HepG2 (cell line): Measurements from ENCODE around the gene PLEKHA8. TPM values are rescaled to one million over a fixed set of nuclear protein-coding genes. Genes with fewer than 3 reads are reported as not detected.
A peak's percentile ranks its signal among the peaks of the same experiment; 100 is the strongest.

Experiments used
- AFF4 ChIP-seq: sonication (generic); formaldehyde crosslinking; IDR thresholded peaks from 2 replicates; pipeline ENCODE4 v1.4.0; 2020; ENCODE audit warnings: missing genetic modification reagents
- ARID5B ChIP-seq: IDR thresholded peaks from 2 replicates; pipeline ENCODE4 v1.4.0; 2020; ENCODE audit warnings: mild to moderate bottlenecking, missing genetic modification reagents
- ATF2 ChIP-seq: sonication (generic); formaldehyde crosslinking; IDR thresholded peaks from 2 replicates; pipeline ENCODE4 v1.4.0; 2020; ENCODE audit warnings: missing genetic modification reagents
- GFI1 ChIP-seq: sonication (generic); formaldehyde crosslinking; IDR thresholded peaks from 2 replicates; pipeline ENCODE4 v1.5.0; 2020; ENCODE audit warnings: missing genetic modification reagents, mild to moderate bottlenecking, borderline replicate concordance
- GMEB1 ChIP-seq: sonication (generic); formaldehyde crosslinking; IDR thresholded peaks from 2 replicates; pipeline ENCODE4 v1.5.1; 2020; ENCODE audit warnings: missing genetic modification reagents, mild to moderate bottlenecking, borderline replicate concordance
- HNRNPLL ChIP-seq: fragments of 200-400 bp; formaldehyde crosslinking; IDR thresholded peaks from 2 replicates; pipeline ENCODE4 v1.6.1; 2017; ENCODE audit warnings: mild to moderate bottlenecking, low read depth, low read length; ENCODE audit not compliant: poor library complexity, severe bottlenecking
- MAX ChIP-seq: IDR thresholded peaks from 2 replicates; pipeline ENCODE4 v1.6.1; 2012; ENCODE audit warnings: inconsistent platforms
- MBNL3 ChIP-seq: fragments of 250-450 bp; sonication (Bioruptor Pico); conservative IDR thresholded peaks from 2 replicates; pipeline ENCODE4 v1.8.0; 2022; ENCODE audit warnings: mild to moderate bottlenecking, inconsistent platforms
- POLR2G ChIP-seq: fragments of 200-400 bp; formaldehyde crosslinking; IDR thresholded peaks from 2 replicates; pipeline ENCODE4 v1.6.1; 2018; ENCODE audit warnings: mild to moderate bottlenecking, low read depth, low read length, moderate library complexity
- PPARG ChIP-seq: conservative IDR thresholded peaks from 2 replicates; pipeline ENCODE4 v1.6.1; 2016; ENCODE audit warnings: missing biosample characterization, missing genetic modification reagents
- TAF1 ChIP-seq: sonication (generic); formaldehyde crosslinking; IDR thresholded peaks from 2 replicates; pipeline ENCODE4 v1.4.0; 2020; ENCODE audit warnings: missing genetic modification reagents
- ZBTB8A ChIP-seq: sonication (generic); formaldehyde crosslinking; IDR thresholded peaks from 2 replicates; pipeline ENCODE4 v1.4.0; 2020; ENCODE audit warnings: mild to moderate bottlenecking, low read depth, missing genetic modification reagents, borderline replicate concordance
- ZNF30 ChIP-seq: sonication (generic); formaldehyde crosslinking; IDR thresholded peaks from 2 replicates; pipeline ENCODE4 v1.5.0; 2020; ENCODE audit warnings: mild to moderate bottlenecking, missing genetic modification reagents
- ZNF430 ChIP-seq: sonication (generic); formaldehyde crosslinking; IDR thresholded peaks from 2 replicates; pipeline ENCODE4 v1.9.0; 2021; ENCODE audit warnings: mild to moderate bottlenecking, missing genetic modification reagents
- ZNF432 ChIP-seq: sonication (generic); formaldehyde crosslinking; IDR thresholded peaks from 2 replicates; pipeline ENCODE4 v1.5.0; 2020; ENCODE audit warnings: missing genetic modification reagents, mild to moderate bottlenecking, borderline replicate concordance
- ZNF749 ChIP-seq: sonication (generic); formaldehyde crosslinking; IDR thresholded peaks from 2 replicates; pipeline ENCODE4 v1.8.0; 2022; ENCODE audit warnings: mild to moderate bottlenecking, missing genetic modification reagents, moderate library complexity, borderline replicate concordance
- ZSCAN25 ChIP-seq: sonication (generic); formaldehyde crosslinking; IDR thresholded peaks from 2 replicates; pipeline ENCODE4 v1.8.0; 2022; ENCODE audit warnings: mild to moderate bottlenecking, missing genetic modification reagents
- ZSCAN30 ChIP-seq: sonication (generic); formaldehyde crosslinking; IDR thresholded peaks from 2 replicates; pipeline ENCODE4 v1.5.0; 2020; ENCODE audit warnings: mild to moderate bottlenecking, missing genetic modification reagents
- polyA plus RNA-seq, 8 experiments: library from polyadenylated mRNA; depleted of rRNA in 3 of 8; stranded (reverse) in 7 of 8; unstranded in 1 of 8; fragments of >200 nt; fragmentation: Illumina TruSeq in 4 of 8; extraction: Trizol in 4 of 8; gene quantifications; 2 replicates each; pipeline versions ENCODE4 v1.2.1 to v1.2.3, GENCODE V29; 2011 to 2016; ENCODE audit warnings: low read depth in 4 of 8, missing spikeins in 1 of 8, mixed read lengths in 1 of 8; ENCODE audit not compliant: insufficient read depth in 1 of 8
- total RNA-seq, 5 experiments: library from RNA; depleted of rRNA; stranded (reverse); fragments of >200 nt; fragmentation: Illumina TruSeq; extraction: Trizol; gene quantifications; 2 replicates each; pipeline ENCODE4 v1.2.3, GENCODE V29; 2016; ENCODE audit warnings: low read depth in 1 of 5

Gene PLEKHA8
- total and polyA plus RNA-seq, 2 of the 13 experiments (the other 11 are each of a cell fraction or from before 2014, with no cell fraction given) = 12.5 to 26.4 TPM

GRCh38 chr7:30135301-30136116 lies 107.3 kb downstream of the PLEKHA8 start (continued):
- no peak for TF ChIP-seq ARID5B (CRISPR knock-in tag)
- 0 out of 2 replicates have a peak, but pooled peaks have one; percentile 32 for TF ChIP-seq GMEB1 (CRISPR knock-in tag)
- no peak for TF ChIP-seq ZSCAN30 (CRISPR knock-in tag)
- no peak for TF ChIP-seq ATF2 (CRISPR knock-in tag)
- no peak for TF ChIP-seq ZNF432
- peak; percentile 66 for TF ChIP-seq ZSCAN25 (CRISPR knock-in tag)
- no peak for TF ChIP-seq ZNF430 (CRISPR knock-in tag)
- peak; percentile 70 for TF ChIP-seq MAX
- no peak for TF ChIP-seq POLR2G
- TF ChIP-seq AFF4 (CRISPR knock-in tag) = no peak
- no peak for TF ChIP-seq ZNF749 (CRISPR knock-in tag)
- TF ChIP-seq GFI1 (CRISPR knock-in tag) = no peak
- no peak for TF ChIP-seq MBNL3 (CRISPR knock-in tag)
- 0 out of 2 replicates have a peak, but pooled peaks have one; percentile 16 for TF ChIP-seq TAF1
- peak; percentile 55 for TF ChIP-seq HNRNPLL
- TF ChIP-seq ZNF30 (CRISPR knock-in tag) = no peak
- TF ChIP-seq ZBTB8A = no peak
- no peak for TF ChIP-seq PPARG (CRISPR knock-in tag)
